HepG2 (cell line): ENCODE data around the gene BICDL1. TPM values are rescaled to one million over a fixed set of nuclear protein-coding genes. Genes with fewer than 3 reads are reported as not detected.
A peak's percentile ranks its signal among the peaks of the same experiment; 100 is the strongest.

ENCODE experiments used
- ATAC-seq: fragments of 200-7000 bp; cut with Tn5 transposase; 3 replicates; pipeline ENCODE4 v1.9.1; 2020; ENCODE audit warnings: mild to moderate bottlenecking, moderate library complexity
- BruUV-seq: library from RNA; stranded (reverse); fragments of 400-500 nt; replicated peaks from 2 replicates; lab custom pipeline; 2021; lab: Mats Ljungman, UMichigan
- CTCF ChIA-PET: fragments of 300-600 bp; formaldehyde crosslinking; extraction: SDS; loops from one replicate; lab custom pipeline; 2021; ENCODE audit warnings: low total read pairs, inconsistent platforms, low intra/inter-chr PET ratio; lab: Yijun Ruan, JAX
- POLR2A ChIA-PET: fragments of 350-600 bp; sonication (Branson Sonifier 250); formaldehyde crosslinking; loops from one replicate; lab custom pipeline; 2020; ENCODE audit warnings: antibody characterized with exemption, inconsistent platforms; lab: Yijun Ruan, JAX
- DNase-seq: peaks from one replicate; pipeline ENCODE4 v3.0.0-alpha.2; 2015; ENCODE audit warnings: low spot score
- FAIRE-seq: peaks from 3 replicates; lab custom pipeline; 2011; peaks lifted over from hg19 to GRCh38; lab: Jason Lieb, UNC
- H2AFZ ChIP-seq: one replicate; pipeline ENCODE4 v1.6.1; 2011; ENCODE audit warnings: low read length, inconsistent platforms
- H3K27ac ChIP-seq: fragments of 300-600 bp; 3 replicates; pipeline ENCODE4 v1.8.0; 2011; ENCODE audit warnings: mixed run types, mild to moderate bottlenecking, mixed read lengths, low read length, inconsistent platforms; ENCODE audit not compliant: insufficient read depth; ENCODE audit errors: extremely low read length
- H3K27me3 ChIP-seq, 2 experiments: fragments of 200-600 bp in 1 of 2; 2 replicates in 1 of 2; 3 replicates in 1 of 2; pipeline versions ENCODE4 v1.6.0 to v1.8.0; 2011; ENCODE audit warnings: low read length in 2 of 2, mild to moderate bottlenecking in 2 of 2, moderate library complexity in 2 of 2, inconsistent platforms in 1 of 2; ENCODE audit not compliant: insufficient read depth in 2 of 2, control insufficient read depth in 1 of 2
- H3K36me3 ChIP-seq, 2 experiments: fragments of 200-600 bp in 1 of 2; replicated peaks in 1 of 2; 2 replicates in 1 of 2; 3 replicates in 1 of 2; pipeline versions ENCODE4 v1.5.1 to v1.8.0; 2011; ENCODE audit warnings: low read length in 2 of 2, inconsistent platforms in 1 of 2; ENCODE audit not compliant: insufficient read depth in 2 of 2, control insufficient read depth in 1 of 2
- H3K4me1 ChIP-seq: 2 replicates; pipeline ENCODE4 v1.5.1; 2012; ENCODE audit warnings: low read length, inconsistent platforms; ENCODE audit not compliant: insufficient read depth
- H3K4me2 ChIP-seq: 2 replicates; pipeline ENCODE4 v1.6.0; 2011; ENCODE audit warnings: low read depth, low read length, inconsistent platforms
- H3K4me3 ChIP-seq, 3 experiments: fragments of 200-600 bp in 1 of 3; sonication (generic), shearing (Covaris generic) in 1 of 3; replicated peaks in 1 of 3; 2 replicates each; pipeline ENCODE4 v1.5.1; 2011 to 2016; ENCODE audit warnings: low read length in 3 of 3, inconsistent platforms in 2 of 3, low read depth in 2 of 3, mild to moderate bottlenecking in 2 of 3, control low read depth in 1 of 3, mixed read lengths in 1 of 3; ENCODE audit not compliant: insufficient read depth in 1 of 3
- H3K79me2 ChIP-seq: one replicate; pipeline ENCODE4 v1.6.1; 2011; ENCODE audit warnings: low read length, inconsistent platforms; ENCODE audit not compliant: insufficient read depth
- H3K9ac ChIP-seq: 2 replicates; pipeline ENCODE4 v1.6.0; 2011; ENCODE audit warnings: mild to moderate bottlenecking, low read depth, low read length, inconsistent platforms; ENCODE audit not compliant: insufficient read depth
- H3K9me3 ChIP-seq: 2 replicates; pipeline ENCODE4 v1.5.1; 2012; ENCODE audit warnings: mild to moderate bottlenecking, low read length
- H4K20me1 ChIP-seq: 2 replicates; pipeline ENCODE4 v1.6.0; 2011; ENCODE audit warnings: inconsistent platforms, mild to moderate bottlenecking, low read length, moderate library complexity; ENCODE audit not compliant: insufficient read depth
- DDIT3 ChIP-seq: sonication (generic); formaldehyde crosslinking; IDR thresholded peaks from 2 replicates; pipeline ENCODE4 v1.4.0; 2020; ENCODE audit warnings: mild to moderate bottlenecking, missing genetic modification reagents
- MAF1 ChIP-seq: sonication (generic); formaldehyde crosslinking; IDR thresholded peaks from 2 replicates; pipeline ENCODE4 v1.5.0; 2020; ENCODE audit warnings: missing genetic modification reagents, borderline replicate concordance
- MAFK ChIP-seq, 2 experiments: IDR thresholded peaks in 1 of 2; conservative IDR thresholded peaks in 1 of 2; 2 replicates each; pipeline ENCODE4 v1.6.1; 2011; ENCODE audit warnings: improper control_type of control experiment in 2 of 2, low read length in 2 of 2
- WGBS: methylation state at CpG from one replicate; pipeline ENCODE4 v1.1.6; 2017; ENCODE audit warnings: low lambda C conversion rate; 5-methylcytosine and 5-hydroxymethylcytosine counted together
- in situ Hi-C: cut with HindIII; loops from 2 replicates; pipeline ENCODE4 v1.10.0; 2017; ENCODE audit warnings: low pct_unique_long_range_greater_than_20kb; ENCODE audit not compliant: extremely low pct_ligation_motif_present
- intact Hi-C: fragments of 100-400 bp; cut with micrococcal nuclease; formaldehyde crosslinking; loops from one replicate; pipeline ENCODE4 v1.10.0; 2022; ENCODE audit not compliant: unreplicated experiment
- polyA plus RNA-seq, 8 experiments: library from polyadenylated mRNA; depleted of rRNA in 3 of 8; stranded (reverse) in 7 of 8; unstranded in 1 of 8; fragments of >200 nt; fragmentation: Illumina TruSeq in 4 of 8; extraction: Trizol in 4 of 8; gene quantifications; 2 replicates each; pipeline versions ENCODE4 v1.2.1 to v1.2.3, GENCODE V29; 2011 to 2016; ENCODE audit warnings: low read depth in 4 of 8, missing spikeins in 1 of 8, mixed read lengths in 1 of 8; ENCODE audit not compliant: insufficient read depth in 1 of 8
- total RNA-seq, 5 experiments: library from RNA; depleted of rRNA; stranded (reverse); fragments of >200 nt; fragmentation: Illumina TruSeq; extraction: Trizol; gene quantifications; 2 replicates each; pipeline ENCODE4 v1.2.3, GENCODE V29; 2016; ENCODE audit warnings: low read depth in 1 of 5

The BICDL1 gene
- total and polyA plus RNA-seq, 2 of the 13 experiments (the other 11 are each of a cell fraction or from before 2014, with no cell fraction given) = 3.6 to 9.7 TPM

- Histone ChIP-seq H3K9me3 (no peaks in the 10 kb centered on the region), H3K4me3 (no peak overlapping the region), H3K27ac (no peak overlapping the region), H3K4me2 (no peak overlapping the region), H3K79me2 (no peaks in the 10 kb centered on the region), H3K27me3 (no peaks in the 10 kb centered on the region), H3K36me3 (no peaks in the 10 kb centered on the region), H4K20me1 (no peaks in the 10 kb centered on the region), H2AFZ (no peak overlapping the region), H3K4me1 (peaks cover 10% of the 10 kb centered on the region; the same call in 1 of the 2 replicates), H3K9ac (no peak overlapping the region)
- DNase-seq = no peak
- no TSS peak for BruUV-seq
- 96% methylated on average over 18 of the region's 18 CpGs for WGBS
- no peak for ATAC-seq
- in situ Hi-C loops = no loop called here
- TF ChIP-seq MAF1 (CRISPR knock-in tag) = no peak
- TF ChIP-seq MAFK (conservative IDR thresholded peaks at IDR 0.05 in 1 of 2, IDR thresholded peaks at IDR 0.05 in 1 of 2; ENCODE audit: low read length in 2 of 2) = peak in 1 of 2 experiments; percentile 41; a peak in 1 of 4 replicates
- FAIRE-seq = no peak
- ChIA-PET POLR2A (no interaction called here), CTCF (no interaction called here)
- intact Hi-C loops = no loop called here
Observed at GRCh38 chr12:120072472-120073249, 83.6 kb downstream of the BICDL1 start.

- Histone ChIP-seq H3K9me3 (no peaks in the 10 kb centered on the region), H3K79me2 (no peaks in the 10 kb centered on the region), H2AFZ (no peak overlapping the region), H3K4me3 (no peak overlapping the region), H3K27me3 (no peaks in the 10 kb centered on the region), H3K4me2 (no peak overlapping the region), H3K27ac (no peak overlapping the region), H3K9ac (no peak overlapping the region), H3K36me3 (no peaks in the 10 kb centered on the region), H3K4me1 (peaks cover 23% of the 10 kb centered on the region), H4K20me1 (no peaks in the 10 kb centered on the region)
- FAIRE-seq (no peak), DNase-seq (no peak)
- intact Hi-C loops = loop anchor here (5.0 kb wide), 1 partner anchor 33 kb away; no protein-coding TSS in a partner anchor
- ChIA-PET CTCF (no interaction called here), POLR2A (no interaction called here)
- 93% methylated on average over 7 of the region's 7 CpGs for WGBS
- BruUV-seq = no TSS peak
- TF ChIP-seq DDIT3 (CRISPR knock-in tag) = no peak
- TF ChIP-seq, all 625 proteins: peak for 0
- in situ Hi-C loops = no loop called here
- ATAC-seq = no peak
Observed at GRCh38 chr12:120075034-120075616, 86.1 kb downstream of the BICDL1 start.
